SK-N-MC (cell line): ENCODE measurements around the gene KLK14.

Experiments
- DNase-seq: peaks from one replicate; pipeline ENCODE4 v3.0.0-alpha.2; 2011; ENCODE audit warnings: low read depth, low spot score
- H3K27ac ChIP-seq: fragments of 200-600 bp; sonication (generic); 2 replicates; pipeline ENCODE4 v1.5.1; 2016; ENCODE audit warnings: mixed run types
- H3K36me3 ChIP-seq: fragments of 200-600 bp; sonication (generic); 2 replicates; pipeline ENCODE4 v1.6.1; 2017; ENCODE audit warnings: antibody characterized with exemption, low read length, mixed read lengths; ENCODE audit not compliant: insufficient read depth
- H3K4me3 ChIP-seq: fragments of 200-600 bp; sonication (generic); 2 replicates; pipeline ENCODE4 v1.5.1; 2016
- H3K9ac ChIP-seq: fragments of 200-600 bp; sonication (generic); 2 replicates; pipeline ENCODE4 v1.8.0; 2017; ENCODE audit warnings: mixed run types, mixed read lengths; ENCODE audit not compliant: insufficient read length
- H3K9me3 ChIP-seq: fragments of 200-600 bp; sonication (generic); 2 replicates; pipeline ENCODE4 v1.6.1; 2017; ENCODE audit warnings: low read depth, mild to moderate bottlenecking, antibody characterized with exemption, low read length, moderate library complexity, mixed read lengths
- EZH2 ChIP-seq: fragments of 200-600 bp; sonication (generic); IDR thresholded peaks from one replicate; pipeline ENCODE4 v1.6.1; 2017; ENCODE audit warnings: antibody characterized with exemption
- FOXP2 ChIP-seq: optimal IDR thresholded peaks from 2 replicates; pipeline ENCODE3; 2011; ENCODE audit warnings: mild to moderate bottlenecking, moderate library complexity; ENCODE audit not compliant: insufficient read depth; ENCODE audit errors: extremely low read length, control extremely low read depth
- POLR2AphosphoS5 ChIP-seq: IDR thresholded peaks from 2 replicates; pipeline ENCODE4 v1.6.1; 2012; ENCODE audit warnings: mild to moderate bottlenecking, low read depth, low read length, borderline replicate concordance

Gene KLK14

GRCh38 chr19:51084505-51084904, 1.8 kb upstream of the KLK14 start:
- Histone ChIP-seq H3K27ac (no peak overlapping the region), H3K4me3 (no peak overlapping the region), H3K9me3 (no peaks in the 10 kb centered on the region), H3K36me3 (no peaks in the 10 kb centered on the region), H3K9ac (no peak overlapping the region)
- no peak for DNase-seq
- TF ChIP-seq POLR2AphosphoS5 (no peak), EZH2 (no peak), FOXP2 (no peak)

- Histone ChIP-seq H3K36me3 (no peaks in the 10 kb centered on the region), H3K27ac (no peak overlapping the region), H3K4me3 (no peak overlapping the region), H3K9me3 (no peaks in the 10 kb centered on the region), H3K9ac (no peak overlapping the region)
- no peak for DNase-seq
- TF ChIP-seq POLR2AphosphoS5 (no peak), EZH2 (no peak), FOXP2 (no peak)
Observed at GRCh38 chr19:51083783-51084182, 1.1 kb upstream of the KLK14 start.

- H3K4me3 ChIP-seq = no peak overlapping the region
- no peak for DNase-seq
- no peaks in the 10 kb centered on the region for H3K36me3 ChIP-seq
- H3K27ac ChIP-seq = no peak overlapping the region
- H3K9ac ChIP-seq = no peak overlapping the region
- TF ChIP-seq EZH2 (no peak), POLR2AphosphoS5 (no peak), FOXP2 (no peak)
- H3K9me3 ChIP-seq = no peaks in the 10 kb centered on the region
Observed at GRCh38 chr19:51083181-51083580, 494 bp upstream of the KLK14 start.

- H3K36me3 ChIP-seq = no peaks in the 10 kb centered on the region
- H3K9ac ChIP-seq = no peak overlapping the region
- no peak overlapping the region for H3K27ac ChIP-seq
- H3K9me3 ChIP-seq = no peaks in the 10 kb centered on the region
- DNase-seq = no peak
- H3K4me3 ChIP-seq = no peak overlapping the region
- TF ChIP-seq EZH2 = no peak
- TF ChIP-seq POLR2AphosphoS5 = no peak
- no peak for TF ChIP-seq FOXP2
Observed at GRCh38 chr19:51081476-51081875, 1.2 kb downstream of the KLK14 start.

- Histone ChIP-seq H3K9ac (no peak overlapping the region), H3K27ac (no peak overlapping the region), H3K36me3 (no peaks in the 10 kb centered on the region), H3K4me3 (no peak overlapping the region), H3K9me3 (no peaks in the 10 kb centered on the region)
- DNase-seq = no peak
- no peak for TF ChIP-seq EZH2
- TF ChIP-seq FOXP2 = no peak
- no peak for TF ChIP-seq POLR2AphosphoS5
Observed at GRCh38 chr19:51079481-51080110, 3.1 kb downstream of the KLK14 start.

GRCh38 chr19:51078731-51079130, 4.0 kb downstream of the KLK14 start:
- no peak for DNase-seq
- Histone ChIP-seq H3K9me3 (no peaks in the 10 kb centered on the region), H3K9ac (no peak overlapping the region), H3K4me3 (no peak overlapping the region), H3K27ac (no peak overlapping the region), H3K36me3 (no peaks in the 10 kb centered on the region)
- no peak for TF ChIP-seq POLR2AphosphoS5
- TF ChIP-seq FOXP2 = no peak
- no peak for TF ChIP-seq EZH2

- TF ChIP-seq FOXP2 (no peak), POLR2AphosphoS5 (no peak), EZH2 (no peak)
- peaks cover 3% of the 10 kb centered on the region; the same call in 1 of the 2 replicates for H3K9me3 ChIP-seq
- no peak for DNase-seq
Observed at GRCh38 chr19:51078104-51078503, 4.6 kb downstream of the KLK14 start.

GRCh38 chr19:51076631-51077213, 6.0 kb downstream of the KLK14 start:
- H3K9me3 ChIP-seq = peaks cover 4% of the 10 kb centered on the region; the same call in 1 of the 2 replicates
- no peaks in the 10 kb centered on the region for H3K36me3 ChIP-seq
- no peak overlapping the region for H3K4me3 ChIP-seq
- H3K9ac ChIP-seq = no peak overlapping the region
- H3K27ac ChIP-seq = no peak overlapping the region
- TF ChIP-seq FOXP2 (no peak), POLR2AphosphoS5 (no peak), EZH2 (no peak)
- no peak for DNase-seq

More at GRCh38 chr19:51078104-51078503, 4.6 kb downstream of the KLK14 start:
- Histone ChIP-seq H3K27ac (no peak overlapping the region), H3K9ac (no peak overlapping the region), H3K36me3 (no peaks in the 10 kb centered on the region), H3K4me3 (no peak overlapping the region)
